Motor neuron (in vitro differentiated cells): ENCODE data around the gene GIPR. TPM values are rescaled to one million over a fixed set of nuclear protein-coding genes. Genes with fewer than 3 reads are reported as not detected.

ENCODE experiments used
- ATAC-seq, 8 experiments: fragments of 200-7000 bp; cut with Tn5 transposase; replicated peaks in 6 of 8; 2 replicates each; pipeline ENCODE4 v1.8.0; 2021; ENCODE audit warnings: mild to moderate bottlenecking in 8 of 8, moderate library complexity in 8 of 8
- H3K27ac ChIP-seq, 2 donors: fragments of 250-450 bp; sonication (Bioruptor Pico); 2 replicates each; pipeline ENCODE4 v1.9.0; 2021; ENCODE audit warnings: antibody characterized with exemption in 2 of 2, mild to moderate bottlenecking in 2 of 2, moderate library complexity in 1 of 2
- H3K4me1 ChIP-seq, 2 donors: fragments of 250-450 bp; sonication (Bioruptor Pico); replicated peaks in 1 of 2; 2 replicates each; pipeline ENCODE4 v1.6.1; 2021; ENCODE audit warnings: antibody characterized with exemption in 2 of 2, mild to moderate bottlenecking in 2 of 2, moderate library complexity in 1 of 2
- H3K4me3 ChIP-seq, 5 donors: fragments of 250-450 bp; sonication (Bioruptor Pico); 2 replicates each; pipeline ENCODE4 v1.9.0; 2021; ENCODE audit warnings: antibody characterized with exemption in 5 of 5, mild to moderate bottlenecking in 5 of 5, moderate library complexity in 4 of 5
- WGBS, 10 experiments: fragments of 450-650 bp; shearing (Covaris generic); methylation state at CpG; one replicate each; pipeline ENCODE4 v1.0.0; 2022; 5-methylcytosine and 5-hydroxymethylcytosine counted together
- in situ Hi-C, 9 experiments: fragments of 400-800 bp; cut with MboI; loops; one replicate each; pipeline ENCODE4 v1.15.0; 2021; ENCODE audit warnings: low sequenced_read_pairs in 9 of 9, low pct_unique_long_range_greater_than_20kb in 2 of 9; ENCODE audit not compliant: unreplicated experiment in 9 of 9
- total RNA-seq, 8 experiments: library from RNA; unstranded; fragments of 300-600 nt; gene quantifications; 2 replicates each; pipeline versions ENCODE4 v1.2.3 to v1.2.4, GENCODE V29; 2022

Gene GIPR
- total RNA-seq, 8 experiments from 2014 or later = 0.20 to 8.7 (median 3.9) TPM

GRCh38 chr19:45730368-45731288 is 62.6 kb downstream of the GIPR start, which contains the start of gene FBXO46:
Gene FBXO46, minus strand, starts transcription at chr19:45730896. Its CDS starts 17,401 bp downstream, at chr19:45713495.
- peak within 1 kb of the TSS; percentile 31 to 53 for H3K27ac ChIP-seq
- 0 to 20% (median 0%) methylated on average over 1 to 17 of the region's 48 CpGs; no CpG with 5 or more reads in 4 of the 10 experiments for WGBS, 10 experiments

More at GRCh38 chr19:45730368-45731288, 62.6 kb downstream of the GIPR start, which contains the start of gene FBXO46:
- in situ Hi-C loops = no loop called here
- Histone ChIP-seq H3K4me1 (peaks cover 0 to 6% of the 10 kb centered on the region in 2 donors), H3K4me3 (peak within 1 kb of the TSS; percentile 58 to 78 (median 60))
- peak; percentile 97 to 99 (median 98) for ATAC-seq

Other genes with a start within 250 kb of the GIPR start
- 10 to 100 TPM; 38.4 to 82.0 (median 71.5) TPM for gene ERCC1, start 244.3 kb upstream of the GIPR start, total RNA-seq
- 10 to 100 TPM in 1 of 8 experiments, 1 to 10 TPM in 7; 1.6 to 16.8 (median 4.0) TPM for gene FOSB, start 200.2 kb upstream of the GIPR start, total RNA-seq
- 10 to 100 TPM in 7 of 8 experiments, 1 to 10 TPM in 1; 3.6 to 44.6 (median 25.0) TPM for gene RTN2, start 171.2 kb upstream of the GIPR start, total RNA-seq
- 1 to 10 TPM in 5 of 8 experiments, under 1 TPM in 3; 0.64 to 4.6 (median 1.2) TPM for gene PPM1N, start 169.8 kb upstream of the GIPR start, total RNA-seq
- 10 to 100 TPM; 11.6 to 52.1 (median 23.7) TPM for gene VASP, start 160.7 kb upstream of the GIPR start, total RNA-seq
- gene OPA3, start 83.4 kb upstream of the GIPR start, total RNA-seq = 10 to 100 TPM in 1 of 8 experiments, 1 to 10 TPM in 7; 3.0 to 10.2 (median 6.4) TPM
- under 1 TPM in 7 of 8 experiments, not detected in 1; 0.05 to 0.85 (median 0.35) TPM for gene GPR4, start 66.0 kb upstream of the GIPR start, total RNA-seq
- 10 to 100 TPM; 11.7 to 49.2 (median 24.6) TPM for gene EML2, start 28.8 kb upstream of the GIPR start, total RNA-seq
- gene SNRPD2, start 23.7 kb downstream of the GIPR start, total RNA-seq = 100 to 1,000 TPM; 501 to 723 (median 595) TPM
- 10 to 100 TPM in 1 of 8 experiments, 1 to 10 TPM in 7; 3.7 to 18.1 (median 6.4) TPM for gene QPCTL, start 24.4 kb downstream of the GIPR start, total RNA-seq
- 10 to 100 TPM in 3 of 8 experiments, 1 to 10 TPM in 5; 6.4 to 24.3 (median 8.9) TPM for gene FBXO46, start 62.7 kb downstream of the GIPR start, total RNA-seq
- gene MEIOSIN, start 65.2 kb downstream of the GIPR start, total RNA-seq = under 1 TPM in 2 of 8 experiments, not detected in 6; 0.09 to 0.24 TPM
- 10 to 100 TPM in 1 of 8 experiments, 1 to 10 TPM in 7; 2.5 to 12.9 (median 5.5) TPM for gene SIX5, start 101.0 kb downstream of the GIPR start, total RNA-seq
- gene DMPK, start 114.3 kb downstream of the GIPR start, total RNA-seq = 10 to 100 TPM; 18.8 to 41.5 (median 26.9) TPM
- 10 to 100 TPM; 16.5 to 50.5 (median 32.9) TPM for gene DMWD, start 124.6 kb downstream of the GIPR start, total RNA-seq
- under 1 TPM in 6 of 8 experiments, not detected in 2; 0.18 to 0.76 (median 0.21) TPM for gene RSPH6A, start 147.1 kb downstream of the GIPR start, total RNA-seq
- 10 to 100 TPM; 22.2 to 87.8 (median 39.2) TPM for gene SYMPK, start 194.9 kb downstream of the GIPR start, total RNA-seq
- gene FOXA3, start 196.1 kb downstream of the GIPR start, total RNA-seq = under 1 TPM in 6 of 8 experiments, not detected in 2; 0.13 to 0.84 (median 0.42) TPM
- gene IRF2BP1, start 217.9 kb downstream of the GIPR start, total RNA-seq = 10 to 100 TPM; 10.4 to 20.5 (median 18.7) TPM
- 1 to 10 TPM; 2.1 to 6.1 (median 2.6) TPM for gene MYPOP, start 234.4 kb downstream of the GIPR start, total RNA-seq
- gene NANOS2, start 246.6 kb downstream of the GIPR start, total RNA-seq = under 1 TPM in 3 of 8 experiments, not detected in 5; 0.05 to 0.85 (median 0.18) TPM